ENCODE results near the gene KLHDC7B.

Gene KLHDC7B

GRCh38 chr22:50545522-50546325 lies at the start of gene KLHDC7B:
KLHDC7B (plus strand) TSS chr22:50545899; CDS start chr22:50546244, 345 bp downstream.
- no peak for TF ChIP-seq CTCF (conservative IDR thresholded peaks at IDR 0.05)
- no peak within 1 kb of the TSS for H3K27ac ChIP-seq

GRCh38 chr22:50497093-50497492 lies 48.6 kb upstream of the KLHDC7B start:
- no peak for TF ChIP-seq CTCF (conservative IDR thresholded peaks at IDR 0.05)
- no peak overlapping the region for H3K27ac ChIP-seq

- no peak overlapping the region for H3K27ac ChIP-seq
- peak; percentile 28; the same call in 1 of the 2 replicates for TF ChIP-seq CTCF (conservative IDR thresholded peaks at IDR 0.05)
Observed at GRCh38 chr22:50498322-50498890, 47.3 kb upstream of the KLHDC7B start.

DNA sequence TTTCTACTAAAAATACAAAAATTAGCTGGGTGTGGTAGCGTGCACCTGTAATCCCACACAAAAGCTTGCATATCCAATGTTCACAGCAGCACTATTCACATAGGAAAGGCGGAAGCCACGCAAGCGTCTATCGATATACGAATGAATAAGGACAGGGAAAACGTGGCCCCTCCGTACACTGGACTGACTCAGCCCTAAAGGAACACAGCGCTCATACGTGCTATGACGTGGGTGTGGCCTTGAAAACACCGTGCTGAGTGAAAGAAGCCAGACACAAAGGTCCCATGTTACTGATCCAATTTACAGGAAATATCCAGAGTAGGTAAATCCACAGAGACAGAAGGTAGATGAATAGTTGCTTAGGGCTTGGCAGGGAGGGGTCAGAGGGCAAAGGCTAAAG lies 45.2 kb upstream of the KLHDC7B start:
- no peak overlapping the region for H3K27ac ChIP-seq
- no peak for TF ChIP-seq CTCF (conservative IDR thresholded peaks at IDR 0.05)

- no peak overlapping the region for H3K27ac ChIP-seq
- no peak for TF ChIP-seq CTCF (conservative IDR thresholded peaks at IDR 0.05)
Observed at GRCh38 chr22:50502096-50502495, 43.6 kb upstream of the KLHDC7B start.

GRCh38 chr22:50502628-50503474 lies 42.8 kb upstream of the KLHDC7B start:
- no peak for TF ChIP-seq CTCF (conservative IDR thresholded peaks at IDR 0.05)
- no peak overlapping the region for H3K27ac ChIP-seq
